Measurements from ENCODE around the gene MAMDC4. TPM values are rescaled to one million over a fixed set of nuclear protein-coding genes. Genes with fewer than 3 reads are reported as not detected.

Gene MAMDC4
- total RNA-seq, 2 experiments from 2014 or later, result 14.1 to 15.3 TPM

- CTCF ChIA-PET, result interaction anchor here (1.5 kb wide), 1 partner anchor 13 kb away, joined by 3 read pairs; the partner anchor contains the start of gene AJM1
- POLR2A ChIA-PET, result interaction anchor here (0.9 kb wide), 1 partner anchor 8 kb away, joined by 3 read pairs; no protein-coding TSS in a partner anchor
Measured at GRCh38 chr9:136855461-136856078, 3.4 kb downstream of the MAMDC4 start.

- CTCF ChIA-PET, result interaction anchor here (0.9 to 1.5 kb wide), 4 partner anchors 10 to 179 kb away, joined by 3 read pairs; partner anchors contain the start of gene AJM1
- POLR2A ChIA-PET, result interaction anchor here (0.9 kb wide), 1 partner anchor 9 kb away, joined by 3 read pairs; no protein-coding TSS in a partner anchor
Measured at GRCh38 chr9:136856079-136856476, 3.9 kb downstream of the MAMDC4 start.

- ChIA-PET CTCF (interaction anchor here (0.9 to 1.5 kb wide), 4 partner anchors 11 to 178 kb away, joined by 3 read pairs; partner anchors contain the start of gene AJM1), POLR2A (interaction anchor here (0.9 kb wide), 1 partner anchor 9 kb away, joined by 3 read pairs; no protein-coding TSS in a partner anchor)
Measured at GRCh38 chr9:136856541-136857141, 4.5 kb downstream of the MAMDC4 start.

- CTCF ChIA-PET, result interaction anchor here (1.0 to 1.5 kb wide), 3 partner anchors 11 to 80 kb away, joined by 3 read pairs; partner anchors contain the start of gene AJM1
- POLR2A ChIA-PET, result no interaction called here
Measured at GRCh38 chr9:136857166-136857565, 5.0 kb downstream of the MAMDC4 start.

- ChIA-PET POLR2A (no interaction called here), CTCF (no interaction called here)
Measured at GRCh38 chr9:136857581-136858412, 5.7 kb downstream of the MAMDC4 start.

- ChIA-PET CTCF (no interaction called here), POLR2A (interaction anchor here (1.0 kb wide), 1 partner anchor 44 kb away, joined by 3 read pairs; no protein-coding TSS in a partner anchor)
Measured at GRCh38 chr9:136858452-136858843, 6.3 kb downstream of the MAMDC4 start.

- POLR2A ChIA-PET, result interaction anchor here (0.6 to 1.4 kb wide), 3 partner anchors 12 to 134 kb away, joined by 3 to 4 read pairs (median 3); no protein-coding TSS in a partner anchor
- CTCF ChIA-PET, result interaction anchor here (1.0 kb wide), 1 partner anchor 19 kb away, joined by 4 read pairs; no protein-coding TSS in a partner anchor
Measured at GRCh38 chr9:136858844-136859757, 7.0 kb downstream of the MAMDC4 start.

- POLR2A ChIA-PET, result interaction anchor here (0.6 to 1.4 kb wide), 2 partner anchors 12 to 13 kb away, joined by 4 to 7 read pairs; no protein-coding TSS in a partner anchor
- CTCF ChIA-PET, result interaction anchor here (1.0 to 1.5 kb wide), 3 partner anchors 10 to 22 kb away, joined by 3 to 5 read pairs (median 4); partner anchors contain the start of gene AJM1
Measured at GRCh38 chr9:136860529-136860928, 8.4 kb downstream of the MAMDC4 start.

- ChIA-PET POLR2A (interaction anchor here (0.5 to 1.4 kb wide), 3 partner anchors 13 to 83 kb away, joined by 4 to 6 read pairs (median 5); no protein-coding TSS in a partner anchor), CTCF (interaction anchor here (1.0 to 1.5 kb wide), 3 partner anchors 11 to 21 kb away, joined by 3 to 5 read pairs (median 4); partner anchors contain the start of gene AJM1)
Measured at GRCh38 chr9:136860933-136861873, 9.1 kb downstream of the MAMDC4 start.

GRCh38 chr9:136861874-136862457, 9.8 kb downstream of the MAMDC4 start:
- CTCF ChIA-PET, result interaction anchor here (0.9 to 1.1 kb wide), 3 partner anchors 10 to 21 kb away, joined by 3 to 5 read pairs (median 4); partner anchors contain the start of gene AJM1

GRCh38 chr9:136862849-136863622, 10.9 kb downstream of the MAMDC4 start:
- POLR2A ChIA-PET, result interaction anchor here (1.7 kb wide), 1 partner anchor 19 kb away, joined by 7 read pairs; no protein-coding TSS in a partner anchor
- CTCF ChIA-PET, result interaction anchor here (0.9 to 1.0 kb wide), 2 partner anchors 9 to 19 kb away, joined by 3 to 4 read pairs; no protein-coding TSS in a partner anchor

More at GRCh38 chr9:136861874-136862457, 9.8 kb downstream of the MAMDC4 start:
- POLR2A ChIA-PET, result interaction anchor here (0.5 to 1.3 kb wide), 2 partner anchors 14 to 82 kb away, joined by 5 to 6 read pairs; no protein-coding TSS in a partner anchor

GRCh38 chr9:136863623-136864273, 11.6 kb downstream of the MAMDC4 start:
- CTCF ChIA-PET, result interaction anchor here (0.7 kb wide), 1 partner anchor 327 kb away, joined by 3 read pairs; no protein-coding TSS in a partner anchor
- POLR2A ChIA-PET, result interaction anchor here (1.7 kb wide), 1 partner anchor 18 kb away, joined by 7 read pairs; no protein-coding TSS in a partner anchor

GRCh38 chr9:136865041-136865767, 13.1 kb downstream of the MAMDC4 start:
- CTCF ChIA-PET, result no interaction called here
- POLR2A ChIA-PET, result interaction anchor here (1.7 kb wide), 1 partner anchor 17 kb away, joined by 7 read pairs; no protein-coding TSS in a partner anchor

GRCh38 chr9:136865768-136866103, 13.6 kb downstream of the MAMDC4 start:
- ChIA-PET POLR2A (interaction anchor here (0.6 to 1.9 kb wide), 3 partner anchors 15 to 45 kb away, joined by 3 to 8 read pairs (median 4); no protein-coding TSS in a partner anchor), CTCF (no interaction called here)
